Measurements from ENCODE around the gene C5orf63.

Gene C5orf63

GRCh38 chr5:127001621-127002296, 71.5 kb downstream of the C5orf63 start:
- TF ChIP-seq CTCF (IDR thresholded peaks at IDR 0.05; ENCODE audit: low read depth, low read length, missing control alignments), result no peak
- no peak for DNase-seq (ENCODE audit: low read depth)
- no peak overlapping the region for H3K4me3 ChIP-seq (ENCODE audit: low read depth, low read length)
